ENCODE measurements around the gene CPEB1.
A peak's percentile ranks its signal among the peaks of the same experiment; 100 is the strongest.
"Not testable (repeated sequence)": the region's sequence is repeated elsewhere in the genome, so short reads cannot be mapped to it uniquely, and the experiment has no call there.

The CPEB1 gene

GRCh38 chr15:82649226-82649999 lies 2.2 kb upstream of the CPEB1 start:
- no peak overlapping the region for H3K27ac ChIP-seq (ENCODE audit: low read depth, low read length)
- no peaks in the 10 kb centered on the region for H3K79me2 ChIP-seq (ENCODE audit: control insufficient read depth, insufficient read depth, low read length, unreplicated experiment)
- H3K4me3 ChIP-seq (ENCODE audit: low read depth, low read length), result no peak overlapping the region
- H2AFZ ChIP-seq (ENCODE audit: low read length, unreplicated experiment), result no peak overlapping the region
- H3K4me1 ChIP-seq (ENCODE audit: control insufficient read depth, insufficient read depth, low read length, unreplicated experiment), result peaks cover 12% of the 10 kb centered on the region
- H3K36me3 ChIP-seq (ENCODE audit: insufficient read depth, low read length), result no peaks in the 10 kb centered on the region
- peaks cover 25% of the 10 kb centered on the region for H3K27me3 ChIP-seq (ENCODE audit: insufficient read depth, low read length)

GRCh38 chr15:82648257-82649103 lies 1.3 kb upstream of the CPEB1 start:
- H3K79me2 ChIP-seq (ENCODE audit: control insufficient read depth, insufficient read depth, low read length, unreplicated experiment), result no peaks in the 10 kb centered on the region
- peak overlapping the region; percentile 91 for H3K4me3 ChIP-seq (ENCODE audit: low read depth, low read length)
- H3K4me1 ChIP-seq (ENCODE audit: control insufficient read depth, insufficient read depth, low read length, unreplicated experiment), result peaks cover 12% of the 10 kb centered on the region
- H3K27me3 ChIP-seq (ENCODE audit: insufficient read depth, low read length), result peaks cover 21% of the 10 kb centered on the region
- no peaks in the 10 kb centered on the region for H3K36me3 ChIP-seq (ENCODE audit: insufficient read depth, low read length)
- H3K27ac ChIP-seq (ENCODE audit: low read depth, low read length), result no peak overlapping the region
- peak overlapping the region; percentile 91 for H2AFZ ChIP-seq (ENCODE audit: low read length, unreplicated experiment)

GRCh38 chr15:82647835-82648256 lies 683 bp upstream of the CPEB1 start:
- Histone ChIP-seq H3K4me3 (ENCODE audit: low read depth, low read length) (peak overlapping the region; percentile 91), H3K79me2 (ENCODE audit: control insufficient read depth, insufficient read depth, low read length, unreplicated experiment) (no peaks in the 10 kb centered on the region), H3K4me1 (ENCODE audit: control insufficient read depth, insufficient read depth, low read length, unreplicated experiment) (peaks cover 12% of the 10 kb centered on the region), H2AFZ (ENCODE audit: low read length, unreplicated experiment) (peak overlapping the region; percentile 91), H3K27me3 (ENCODE audit: insufficient read depth, low read length) (peaks cover 21% of the 10 kb centered on the region), H3K36me3 (ENCODE audit: insufficient read depth, low read length) (no peaks in the 10 kb centered on the region), H3K27ac (ENCODE audit: low read depth, low read length) (no peak overlapping the region)

GRCh38 chr15:82646250-82647044 lies 716 bp downstream of the CPEB1 start:
- peaks cover 21% of the 10 kb centered on the region for H3K27me3 ChIP-seq (ENCODE audit: insufficient read depth, low read length)

GRCh38 chr15:82644967-82645852 lies 2.0 kb downstream of the CPEB1 start:
- peaks cover 21% of the 10 kb centered on the region for H3K27me3 ChIP-seq (ENCODE audit: insufficient read depth, low read length)
- not testable (repeated sequence) for H3K36me3 ChIP-seq (ENCODE audit: insufficient read depth, low read length); H3K27ac ChIP-seq (ENCODE audit: low read depth, low read length); H3K79me2 ChIP-seq (ENCODE audit: control insufficient read depth, insufficient read depth, low read length, unreplicated experiment); H2AFZ ChIP-seq (ENCODE audit: low read length, unreplicated experiment); H3K4me3 ChIP-seq (ENCODE audit: low read depth, low read length)
- peaks cover 12% of the 10 kb centered on the region for H3K4me1 ChIP-seq (ENCODE audit: control insufficient read depth, insufficient read depth, low read length, unreplicated experiment)

More at GRCh38 chr15:82646250-82647044, 716 bp downstream of the CPEB1 start:
- H3K4me3 ChIP-seq (ENCODE audit: low read depth, low read length), result peak overlapping the region; percentile 91
- H2AFZ ChIP-seq (ENCODE audit: low read length, unreplicated experiment), result peak overlapping the region; percentile 91
- H3K79me2 ChIP-seq (ENCODE audit: control insufficient read depth, insufficient read depth, low read length, unreplicated experiment), result no peaks in the 10 kb centered on the region
- no peaks in the 10 kb centered on the region for H3K36me3 ChIP-seq (ENCODE audit: insufficient read depth, low read length)
- H3K27ac ChIP-seq (ENCODE audit: low read depth, low read length), result no peak overlapping the region
- peaks cover 12% of the 10 kb centered on the region for H3K4me1 ChIP-seq (ENCODE audit: control insufficient read depth, insufficient read depth, low read length, unreplicated experiment)

GRCh38 chr15:82643992-82644391 lies 3.2 kb downstream of the CPEB1 start:
- H3K4me1 ChIP-seq (ENCODE audit: control insufficient read depth, insufficient read depth, low read length, unreplicated experiment), result peaks cover 12% of the 10 kb centered on the region
- peaks cover 17% of the 10 kb centered on the region for H3K27me3 ChIP-seq (ENCODE audit: insufficient read depth, low read length)
- H3K79me2 ChIP-seq (ENCODE audit: control insufficient read depth, insufficient read depth, low read length, unreplicated experiment), result no peaks in the 10 kb centered on the region
- no peaks in the 10 kb centered on the region for H3K36me3 ChIP-seq (ENCODE audit: insufficient read depth, low read length)
- no peak overlapping the region for H3K27ac ChIP-seq (ENCODE audit: low read depth, low read length)
- H3K4me3 ChIP-seq (ENCODE audit: low read depth, low read length), result no peak overlapping the region
- H2AFZ ChIP-seq (ENCODE audit: low read length, unreplicated experiment), result no peak overlapping the region

- H3K27me3 ChIP-seq (ENCODE audit: insufficient read depth, low read length), result peaks cover 17% of the 10 kb centered on the region
- no peaks in the 10 kb centered on the region for H3K79me2 ChIP-seq (ENCODE audit: control insufficient read depth, insufficient read depth, low read length, unreplicated experiment)
- H3K36me3 ChIP-seq (ENCODE audit: insufficient read depth, low read length), result no peaks in the 10 kb centered on the region
- no peak overlapping the region for H3K27ac ChIP-seq (ENCODE audit: low read depth, low read length)
- no peak overlapping the region for H3K4me3 ChIP-seq (ENCODE audit: low read depth, low read length)
- peaks cover 12% of the 10 kb centered on the region for H3K4me1 ChIP-seq (ENCODE audit: control insufficient read depth, insufficient read depth, low read length, unreplicated experiment)
- no peak overlapping the region for H2AFZ ChIP-seq (ENCODE audit: low read length, unreplicated experiment)
These were observed 4.5 kb downstream of the CPEB1 start for GRCh38 chr15:82642656-82643055.

- Histone ChIP-seq H3K4me3 (ENCODE audit: low read depth, low read length) (no peak overlapping the region), H3K36me3 (ENCODE audit: insufficient read depth, low read length) (no peaks in the 10 kb centered on the region), H3K27ac (ENCODE audit: low read depth, low read length) (no peak overlapping the region), H3K4me1 (ENCODE audit: control insufficient read depth, insufficient read depth, low read length, unreplicated experiment) (peaks cover 4% of the 10 kb centered on the region), H3K79me2 (ENCODE audit: control insufficient read depth, insufficient read depth, low read length, unreplicated experiment) (no peaks in the 10 kb centered on the region), H3K27me3 (ENCODE audit: insufficient read depth, low read length) (peaks cover 5% of the 10 kb centered on the region), H2AFZ (ENCODE audit: low read length, unreplicated experiment) (no peak overlapping the region)
These were observed 5.9 kb downstream of the CPEB1 start for GRCh38 chr15:82641129-82641798.

GRCh38 chr15:82640672-82641071 lies 6.5 kb downstream of the CPEB1 start:
- H3K27ac ChIP-seq (ENCODE audit: low read depth, low read length), result no peak overlapping the region
- H2AFZ ChIP-seq (ENCODE audit: low read length, unreplicated experiment), result no peak overlapping the region
- H3K79me2 ChIP-seq (ENCODE audit: control insufficient read depth, insufficient read depth, low read length, unreplicated experiment), result no peaks in the 10 kb centered on the region
- no peak overlapping the region for H3K4me3 ChIP-seq (ENCODE audit: low read depth, low read length)
- no peaks in the 10 kb centered on the region for H3K36me3 ChIP-seq (ENCODE audit: insufficient read depth, low read length)
- no peaks in the 10 kb centered on the region for H3K27me3 ChIP-seq (ENCODE audit: insufficient read depth, low read length)
- no peaks in the 10 kb centered on the region for H3K4me1 ChIP-seq (ENCODE audit: control insufficient read depth, insufficient read depth, low read length, unreplicated experiment)

All from ACC112 (cell line).